Sigmoid colon (tissue), 4 donors: ENCODE measurements around the gene TMEM238L.

Experiments used
- CTCF ChIP-seq, 4 experiments: fragments of 450-650 bp in 3 of 4; fragments of 200-600 bp in 1 of 4; IDR thresholded peaks; one replicate each; pipeline ENCODE4 v1.5.1; 2016 to 2019; ENCODE audit warnings: antibody characterized with exemption in 4 of 4, mild to moderate bottlenecking in 3 of 4, moderate library complexity in 2 of 4
- POLR2A ChIP-seq, 2 donors: fragments of 450-650 bp; IDR thresholded peaks; one replicate each; pipeline ENCODE4 v1.6.1; 2016; ENCODE audit warnings: antibody characterized with exemption in 2 of 2, mild to moderate bottlenecking in 2 of 2, moderate library complexity in 2 of 2
- POLR2AphosphoS5 ChIP-seq, 4 donors: sonication (generic); formaldehyde crosslinking; IDR thresholded peaks; one replicate each; pipeline ENCODE4 v1.6.1; 2017; ENCODE audit warnings: antibody characterized with exemption in 4 of 4

- TF ChIP-seq CTCF (IDR thresholded peaks at IDR 0.05) (no peak), POLR2AphosphoS5 (IDR thresholded peaks at IDR 0.05) (no peak), POLR2A (IDR thresholded peaks at IDR 0.05) (no peak)
These were observed 55.2 kb downstream of the TMEM238L start for GRCh38 chr17:10748531-10749181.
